WERI-Rb-1 (cell line): Measurements from ENCODE around the gene OR2M3.

Source experiments
- DNase-seq: peaks from one replicate; pipeline ENCODE4 v3.0.0-alpha.2; 2020
- H3K27ac ChIP-seq: fragments of 250-450 bp; sonication (Bioruptor Pico); 2 replicates; pipeline ENCODE4 v1.5.1; 2020; ENCODE audit warnings: mild to moderate bottlenecking, moderate library complexity
- H3K27me3 ChIP-seq: fragments of 250-450 bp; sonication (Bioruptor Pico); 2 replicates; pipeline ENCODE4 v1.5.1; 2021; ENCODE audit warnings: mild to moderate bottlenecking, low read depth, moderate library complexity; ENCODE audit not compliant: insufficient read depth, severe bottlenecking
- H3K36me3 ChIP-seq: fragments of 250-450 bp; sonication (Bioruptor Pico); 2 replicates; pipeline ENCODE4 v1.5.1; 2020; ENCODE audit warnings: mild to moderate bottlenecking, moderate library complexity
- H3K4me3 ChIP-seq: 2 replicates; pipeline ENCODE4 v1.5.1; 2011; ENCODE audit warnings: low read depth, mild to moderate bottlenecking, control low read depth, low read length
- H3K9me3 ChIP-seq: fragments of 250-450 bp; sonication (Bioruptor Pico); 2 replicates; pipeline ENCODE4 v1.5.1; 2021; ENCODE audit warnings: mild to moderate bottlenecking, moderate library complexity; ENCODE audit not compliant: severe bottlenecking
- CTCF ChIP-seq: IDR thresholded peaks from 2 replicates; pipeline ENCODE4 v1.5.1; 2011; ENCODE audit warnings: low read depth, mild to moderate bottlenecking, control low read depth, inconsistent platforms, low read length

The OR2M3 gene, protein sequence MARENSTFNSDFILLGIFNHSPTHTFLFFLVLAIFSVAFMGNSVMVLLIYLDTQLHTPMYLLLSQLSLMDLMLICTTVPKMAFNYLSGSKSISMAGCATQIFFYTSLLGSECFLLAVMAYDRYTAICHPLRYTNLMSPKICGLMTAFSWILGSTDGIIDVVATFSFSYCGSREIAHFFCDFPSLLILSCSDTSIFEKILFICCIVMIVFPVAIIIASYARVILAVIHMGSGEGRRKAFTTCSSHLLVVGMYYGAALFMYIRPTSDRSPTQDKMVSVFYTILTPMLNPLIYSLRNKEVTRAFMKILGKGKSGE

GRCh38 chr1:248196965-248197364 is at the start of gene OR2M3:
Gene OR2M3, plus strand, starts transcription at chr1:248197265. Its CDS starts 5,803 bp downstream, at chr1:248203068.
- H3K9me3 ChIP-seq, result peaks cover 4% of the 10 kb centered on the region
- H3K27me3 ChIP-seq, result peaks cover 37% of the 10 kb centered on the region
- TF ChIP-seq CTCF, result no peak
- no peaks in the 10 kb centered on the region for H3K36me3 ChIP-seq
- H3K27ac ChIP-seq, result no peak within 1 kb of the TSS
- DNase-seq, result no peak
- no peak within 1 kb of the TSS for H3K4me3 ChIP-seq

DNA sequence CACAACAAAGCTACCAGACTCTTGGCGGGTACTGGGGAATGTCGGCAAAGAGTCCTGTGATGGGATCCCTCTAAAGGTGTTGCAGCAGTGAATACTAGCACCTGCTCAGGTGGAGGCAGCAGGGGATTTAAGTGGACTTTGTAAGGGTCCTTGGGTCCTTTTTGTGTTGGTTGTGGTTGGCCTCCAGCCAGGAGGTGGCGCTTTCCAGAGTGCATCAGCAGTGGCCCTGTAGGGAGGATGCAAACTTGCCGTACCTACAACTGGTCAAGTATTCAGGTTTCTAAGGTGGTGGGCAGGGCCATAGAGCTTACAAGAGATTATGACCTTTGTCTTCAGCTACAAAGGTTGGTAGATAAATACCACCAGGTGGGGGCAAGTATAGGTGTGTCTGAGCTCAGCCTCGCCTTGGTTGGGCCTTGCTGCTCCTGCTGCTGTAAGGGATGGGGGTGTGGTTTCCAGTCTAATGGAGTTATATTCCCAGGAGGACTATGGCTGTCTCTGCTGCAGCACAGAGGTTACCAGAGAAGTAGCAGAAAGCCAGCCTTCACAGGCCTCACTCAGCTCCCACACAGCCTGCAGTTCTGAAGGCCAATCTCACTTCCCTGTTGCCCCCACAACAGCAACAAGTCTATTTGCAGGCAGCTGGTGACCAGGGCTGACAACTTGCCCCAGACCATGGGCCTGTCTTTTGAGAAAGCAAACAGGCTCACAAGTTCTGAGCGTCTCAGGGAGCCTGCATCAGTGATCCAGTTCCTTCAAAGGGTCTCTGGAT is 44.8 kb upstream of the OR2M3 start:
- Histone ChIP-seq H3K36me3 (no peaks in the 10 kb centered on the region), H3K4me3 (no peak overlapping the region), H3K27me3 (peaks cover 52% of the 10 kb centered on the region), H3K9me3 (no peaks in the 10 kb centered on the region), H3K27ac (no peak overlapping the region)
- no peak for DNase-seq
- no peak for TF ChIP-seq CTCF

- no peak for DNase-seq
- no peak for TF ChIP-seq CTCF
- no peak overlapping the region for H3K27ac ChIP-seq
- no peaks in the 10 kb centered on the region for H3K36me3 ChIP-seq
- peaks cover 55% of the 10 kb centered on the region for H3K27me3 ChIP-seq
- no peaks in the 10 kb centered on the region for H3K9me3 ChIP-seq
- no peak overlapping the region for H3K4me3 ChIP-seq
Observed at GRCh38 chr1:248155927-248156326, 41.1 kb upstream of the OR2M3 start.

DNA sequence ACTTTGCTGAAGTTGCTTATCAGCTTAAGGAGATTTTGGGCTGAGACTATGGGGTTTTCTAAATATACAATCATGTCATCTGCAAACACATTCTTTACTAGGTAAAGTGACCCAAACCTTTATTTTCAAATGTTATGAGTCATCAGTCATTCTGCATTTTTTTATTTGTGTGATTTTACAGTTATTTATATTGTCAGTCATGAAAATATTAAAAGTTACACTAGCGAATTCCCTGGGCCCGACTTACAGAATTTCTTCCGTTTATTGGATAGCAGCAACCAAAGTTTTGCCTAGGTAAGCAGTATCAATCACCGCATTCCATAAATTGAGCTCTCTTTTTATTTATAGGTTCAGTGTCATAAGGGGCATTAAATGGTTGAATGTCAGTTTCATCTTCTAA is 38.3 kb upstream of the OR2M3 start:
- peaks cover 50% of the 10 kb centered on the region for H3K27me3 ChIP-seq
- no peak overlapping the region for H3K4me3 ChIP-seq
- DNase-seq, result no peak
- no peak for TF ChIP-seq CTCF
- H3K9me3 ChIP-seq, result no peaks in the 10 kb centered on the region
- no peak overlapping the region for H3K27ac ChIP-seq
- no peaks in the 10 kb centered on the region for H3K36me3 ChIP-seq

- H3K4me3 ChIP-seq, result no peak overlapping the region
Observed at GRCh38 chr1:248164031-248164430, 33.0 kb upstream of the OR2M3 start.

More at GRCh38 chr1:248164031-248164430, 33.0 kb upstream of the OR2M3 start:
- no peaks in the 10 kb centered on the region for H3K9me3 ChIP-seq
- H3K27me3 ChIP-seq, result peaks cover 37% of the 10 kb centered on the region
- H3K27ac ChIP-seq, result no peak overlapping the region
- TF ChIP-seq CTCF, result no peak
- no peak for DNase-seq
- H3K36me3 ChIP-seq, result no peaks in the 10 kb centered on the region
